Caco-2 (cell line): ENCODE data around the gene SRGAP1. TPM values are rescaled to one million over a fixed set of nuclear protein-coding genes. Genes with fewer than 3 reads are reported as not detected.

Source experiments
- BruUV-seq: library from RNA; stranded (reverse); fragments of 400-500 nt; replicated peaks from 2 replicates; lab custom pipeline; 2021; lab: Mats Ljungman, UMichigan
- CTCF ChIA-PET: fragments of 300-600 bp; sonication (Branson Sonifier 250); formaldehyde crosslinking; loops from one replicate; lab custom pipeline; 2022; ENCODE audit warnings: antibody characterized with exemption; lab: Charles Lee
- POLR2A ChIA-PET: fragments of 300-600 bp; sonication (Branson Sonifier 250); formaldehyde crosslinking; loops from one replicate; lab custom pipeline; 2022; ENCODE audit warnings: antibody characterized with exemption; lab: Charles Lee
- DNase-seq, 2 experiments: peaks; one replicate each; pipeline versions ENCODE4 v3.0.0 to v3.0.0-alpha.2; 2020 to 2022
- H3K27me3 ChIP-seq: replicated peaks from 2 replicates; pipeline ENCODE4 v1.6.0; 2011; ENCODE audit warnings: low read length; ENCODE audit not compliant: control insufficient read depth, insufficient read depth
- H3K36me3 ChIP-seq: 2 replicates; pipeline ENCODE4 v1.5.1; 2011; ENCODE audit warnings: low read length; ENCODE audit not compliant: control insufficient read depth, insufficient read depth
- H3K4me1 ChIP-seq: fragments of 250-450 bp; sonication (Bioruptor Pico); 2 replicates; pipeline ENCODE4 v1.5.1; 2020; ENCODE audit warnings: mild to moderate bottlenecking
- H3K4me3 ChIP-seq: 2 replicates; pipeline ENCODE4 v1.5.1; 2011; ENCODE audit warnings: low read depth, mild to moderate bottlenecking, control low read depth, low read length
- H3K9me3 ChIP-seq: fragments of 250-450 bp; sonication (Bioruptor Pico); 2 replicates; pipeline ENCODE4 v1.5.1; 2020; ENCODE audit warnings: mild to moderate bottlenecking, moderate library complexity
- H3K27ac Mint-ChIP-seq: one replicate; pipeline ENCODE4 v1.8.0; 2022; ENCODE audit warnings: mixed read lengths; ENCODE audit not compliant: unreplicated experiment
- H3K27me3 Mint-ChIP-seq: one replicate; pipeline ENCODE4 v1.8.0; 2022; ENCODE audit warnings: mixed read lengths; ENCODE audit not compliant: insufficient read depth, unreplicated experiment
- H3K36me3 Mint-ChIP-seq: one replicate; pipeline ENCODE4 v1.8.0; 2022; ENCODE audit warnings: mild to moderate bottlenecking, mixed read lengths; ENCODE audit not compliant: insufficient read depth, unreplicated experiment
- H3K4me1 Mint-ChIP-seq: one replicate; pipeline ENCODE4 v1.8.0; 2022; ENCODE audit warnings: low read depth, mixed read lengths; ENCODE audit not compliant: unreplicated experiment
- H3K4me3 Mint-ChIP-seq: one replicate; pipeline ENCODE4 v1.8.0; 2022; ENCODE audit warnings: mild to moderate bottlenecking, moderate library complexity, mixed read lengths; ENCODE audit not compliant: unreplicated experiment
- H3K9me3 Mint-ChIP-seq: one replicate; pipeline ENCODE4 v1.8.0; 2022; ENCODE audit warnings: mixed read lengths; ENCODE audit not compliant: unreplicated experiment
- intact Hi-C: fragments of 100-400 bp; cut with micrococcal nuclease; formaldehyde crosslinking; loops from one replicate; pipeline ENCODE4 v1.10.0; 2022; ENCODE audit not compliant: unreplicated experiment
- total RNA-seq: library from RNA; stranded (reverse); gene quantifications from 2 replicates; pipeline ENCODE4 v1.2.3, GENCODE V29; 2022
- TF ChIP-seq, protein P1 (sequence below), 2 experiments: fragments of 200-600 bp in 1 of 2; IDR thresholded peaks; 1 replicate in 1 of 2; 2 replicates in 1 of 2; pipeline versions ENCODE4 v1.5.1 to v1.8.0; 2011 to 2022; ENCODE audit warnings: antibody characterized with exemption in 1 of 2, control low read depth in 1 of 2, inconsistent platforms in 1 of 2, low read depth in 1 of 2, low read length in 1 of 2, mild to moderate bottlenecking in 1 of 2, moderate library complexity in 1 of 2; ENCODE audit not compliant: insufficient read depth in 1 of 2, severe bottlenecking in 1 of 2, unreplicated experiment in 1 of 2

SRGAP1 gene
- total RNA-seq, 1 experiment from 2014 or later = 22.1 TPM

DNA sequence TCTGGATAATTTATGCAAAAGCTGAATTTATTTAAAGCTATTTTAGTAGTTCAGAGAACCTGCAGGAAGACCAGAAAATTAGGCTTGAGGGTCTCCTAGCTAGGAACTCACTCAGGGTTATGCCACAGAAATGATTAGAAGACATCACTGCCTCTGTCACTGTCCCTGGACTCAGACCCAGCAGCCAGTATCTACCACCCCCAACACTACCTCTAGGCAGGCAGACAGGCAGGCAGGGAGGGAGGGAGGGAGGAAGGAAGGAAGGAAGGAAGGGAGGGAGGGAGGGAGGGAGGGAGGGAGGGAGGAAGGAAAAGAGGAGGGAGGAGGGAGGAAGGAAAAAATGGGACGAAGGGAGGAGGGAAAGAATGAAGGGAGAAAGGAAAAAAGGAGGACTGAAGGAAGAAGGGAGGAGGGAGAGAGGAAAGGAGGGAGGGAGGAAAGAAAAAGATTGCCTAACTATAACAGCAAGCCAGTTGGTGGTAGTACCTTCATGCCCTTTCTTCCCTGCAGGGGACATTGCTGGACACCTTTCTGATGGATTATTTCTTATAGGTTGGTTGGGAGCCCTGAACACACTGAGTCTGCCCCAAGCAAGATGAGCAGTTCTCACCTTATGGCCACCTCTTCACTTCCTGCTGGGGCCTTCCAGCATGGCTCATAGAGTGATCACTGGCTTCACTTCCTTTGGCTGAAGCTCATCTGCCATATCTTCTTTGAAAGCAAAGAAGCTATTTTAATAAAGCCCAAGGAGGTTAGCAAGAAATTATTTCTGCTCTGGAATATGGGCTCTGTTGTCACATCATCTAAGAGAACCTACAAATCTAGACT, 327.9 kb downstream of the SRGAP1 start:
- no peaks in the 10 kb centered on the region for H3K9me3 Mint-ChIP-seq
- POLR2A ChIA-PET = no interaction called here
- Histone ChIP-seq H3K4me3 (no peak overlapping the region), H3K27me3 (no peaks in the 10 kb centered on the region), H3K4me1 (peaks cover 41% of the 10 kb centered on the region), H3K9me3 (no peaks in the 10 kb centered on the region), H3K36me3 (no peaks in the 10 kb centered on the region)
- H3K27me3 Mint-ChIP-seq = no peaks in the 10 kb centered on the region
- intact Hi-C loops = loop anchor here (10.0 kb wide), 1 partner anchor 88 kb away; no protein-coding TSS in a partner anchor
- peak overlapping the region; percentile 62 for H3K27ac Mint-ChIP-seq
- H3K4me3 Mint-ChIP-seq = no peak overlapping the region
- peaks cover 17% of the 10 kb centered on the region for H3K4me1 Mint-ChIP-seq
- no TSS peak for BruUV-seq
- no peaks in the 10 kb centered on the region for H3K36me3 Mint-ChIP-seq
- CTCF ChIA-PET = interaction anchor here (1.5 to 1.6 kb wide), 2 partner anchors 10 to 24 kb away, joined by 3 to 7 read pairs; no protein-coding TSS in a partner anchor
- TF ChIP-seq, protein P1, sequence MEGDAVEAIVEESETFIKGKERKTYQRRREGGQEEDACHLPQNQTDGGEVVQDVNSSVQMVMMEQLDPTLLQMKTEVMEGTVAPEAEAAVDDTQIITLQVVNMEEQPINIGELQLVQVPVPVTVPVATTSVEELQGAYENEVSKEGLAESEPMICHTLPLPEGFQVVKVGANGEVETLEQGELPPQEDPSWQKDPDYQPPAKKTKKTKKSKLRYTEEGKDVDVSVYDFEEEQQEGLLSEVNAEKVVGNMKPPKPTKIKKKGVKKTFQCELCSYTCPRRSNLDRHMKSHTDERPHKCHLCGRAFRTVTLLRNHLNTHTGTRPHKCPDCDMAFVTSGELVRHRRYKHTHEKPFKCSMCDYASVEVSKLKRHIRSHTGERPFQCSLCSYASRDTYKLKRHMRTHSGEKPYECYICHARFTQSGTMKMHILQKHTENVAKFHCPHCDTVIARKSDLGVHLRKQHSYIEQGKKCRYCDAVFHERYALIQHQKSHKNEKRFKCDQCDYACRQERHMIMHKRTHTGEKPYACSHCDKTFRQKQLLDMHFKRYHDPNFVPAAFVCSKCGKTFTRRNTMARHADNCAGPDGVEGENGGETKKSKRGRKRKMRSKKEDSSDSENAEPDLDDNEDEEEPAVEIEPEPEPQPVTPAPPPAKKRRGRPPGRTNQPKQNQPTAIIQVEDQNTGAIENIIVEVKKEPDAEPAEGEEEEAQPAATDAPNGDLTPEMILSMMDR (IDR thresholded peaks at IDR 0.05; ENCODE audit: insufficient read depth in 1 of 2, low read depth in 1 of 2, low read length in 1 of 2, severe bottlenecking in 1 of 2, unreplicated experiment in 1 of 2) = no peak
- DNase-seq = no peak

DNA sequence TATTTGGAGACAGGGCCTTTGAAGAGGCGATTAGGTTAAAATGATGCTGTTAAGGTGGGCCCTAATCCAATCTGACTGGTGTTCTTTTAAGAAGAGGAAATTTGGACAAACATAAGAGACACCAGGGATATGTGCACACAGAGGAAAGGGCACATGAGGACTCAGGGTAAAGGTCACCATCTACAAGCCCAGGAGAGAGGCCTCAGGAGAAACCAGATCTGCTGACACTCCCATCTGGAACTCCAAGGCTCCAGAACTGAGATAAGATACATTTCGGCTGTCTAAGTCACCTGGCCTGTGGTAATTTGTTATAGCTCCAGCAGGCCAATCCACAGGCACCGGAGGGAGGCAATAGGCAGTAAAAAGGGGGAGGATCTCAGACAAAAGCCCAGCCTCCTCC, 329.0 kb downstream of the SRGAP1 start:
- DNase-seq = peak; percentile 79 to 88
- H3K27me3 Mint-ChIP-seq = no peaks in the 10 kb centered on the region
- Histone ChIP-seq H3K4me1 (peaks cover 52% of the 10 kb centered on the region), H3K27me3 (no peaks in the 10 kb centered on the region), H3K4me3 (no peak overlapping the region), H3K9me3 (no peaks in the 10 kb centered on the region), H3K36me3 (no peaks in the 10 kb centered on the region)
- no peaks in the 10 kb centered on the region for H3K36me3 Mint-ChIP-seq
- H3K4me3 Mint-ChIP-seq = peak overlapping the region; percentile 3
- TF ChIP-seq, protein P1 (IDR thresholded peaks at IDR 0.05; ENCODE audit: insufficient read depth in 1 of 2, low read depth in 1 of 2, low read length in 1 of 2, severe bottlenecking in 1 of 2, unreplicated experiment in 1 of 2) = no peak
- POLR2A ChIA-PET = interaction anchor here (0.5 to 0.7 kb wide), 3 partner anchors 67 to 277 kb away, joined by 3 to 13 read pairs (median 3); no protein-coding TSS in a partner anchor
- no peaks in the 10 kb centered on the region for H3K9me3 Mint-ChIP-seq
- H3K27ac Mint-ChIP-seq = peak overlapping the region; percentile 62
- intact Hi-C loops = loop anchor here (1.0 to 10.0 kb wide), 2 partner anchors 8 to 89 kb away; no protein-coding TSS in a partner anchor
- peaks cover 28% of the 10 kb centered on the region for H3K4me1 Mint-ChIP-seq
- CTCF ChIA-PET = interaction anchor here (0.6 to 1.6 kb wide), 4 partner anchors 9 to 330 kb away, joined by 3 to 7 read pairs (median 4); no protein-coding TSS in a partner anchor
- BruUV-seq = no TSS peak

DNA sequence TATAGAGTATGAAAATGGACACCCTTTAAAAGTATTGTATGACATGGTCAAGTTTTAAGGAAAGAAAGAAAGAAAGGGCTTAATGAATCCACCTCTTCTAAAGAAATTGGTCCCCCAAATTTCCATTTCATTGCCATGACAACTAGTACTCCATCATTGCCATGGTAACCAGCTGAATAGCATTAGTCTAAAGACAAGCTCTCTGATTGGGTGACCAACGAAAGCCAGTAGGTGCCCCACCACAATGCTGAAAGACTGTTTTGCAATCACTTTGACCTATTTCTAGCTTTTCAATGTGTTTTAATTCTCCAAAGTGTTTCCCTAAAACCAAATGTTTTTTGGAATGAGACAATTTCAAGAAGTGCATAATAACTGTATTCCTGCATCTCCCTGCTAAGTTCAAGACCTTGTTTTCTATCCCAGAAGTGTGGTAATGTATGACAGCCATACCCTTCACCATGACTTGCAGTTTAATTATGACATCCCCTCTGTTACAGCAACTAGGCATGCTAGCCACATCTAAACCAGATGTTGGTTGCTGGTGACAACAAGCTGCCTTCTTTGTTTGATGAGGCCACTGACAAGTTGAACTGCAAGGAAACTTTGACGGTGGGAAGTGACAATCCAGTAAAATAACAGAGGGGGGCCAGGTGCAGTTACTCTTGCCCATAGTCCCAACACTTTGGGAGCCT, 330.9 kb downstream of the SRGAP1 start:
- Mint-ChIP-seq H3K9me3 (no peaks in the 10 kb centered on the region), H3K4me3 (no peak overlapping the region), H3K36me3 (no peaks in the 10 kb centered on the region), H3K27ac (no peak overlapping the region), H3K4me1 (peaks cover 39% of the 10 kb centered on the region), H3K27me3 (no peaks in the 10 kb centered on the region)
- Histone ChIP-seq H3K9me3 (no peaks in the 10 kb centered on the region), H3K27me3 (no peaks in the 10 kb centered on the region), H3K4me1 (peaks cover 61% of the 10 kb centered on the region), H3K4me3 (no peak overlapping the region), H3K36me3 (no peaks in the 10 kb centered on the region)
- intact Hi-C loops = loop anchor here (10.0 kb wide), 1 partner anchor 91 kb away; no protein-coding TSS in a partner anchor
- BruUV-seq = no TSS peak
- ChIA-PET CTCF (no interaction called here), POLR2A (no interaction called here)
- no peak for DNase-seq
- TF ChIP-seq, protein P1 (IDR thresholded peaks at IDR 0.05; ENCODE audit: insufficient read depth in 1 of 2, low read depth in 1 of 2, low read length in 1 of 2, severe bottlenecking in 1 of 2, unreplicated experiment in 1 of 2) = no peak
